Esophagus squamous epithelium (tissue), 4 donors: ENCODE data around the gene SRD5A3.

Experiments
- CTCF ChIP-seq, 6 experiments: fragments of 450-650 bp in 4 of 6; fragments of 200-600 bp in 2 of 6; sonication (generic) in 2 of 6; IDR thresholded peaks; one replicate each; pipeline ENCODE4 v1.5.1; 2016 to 2019; ENCODE audit warnings: antibody characterized with exemption in 6 of 6, mild to moderate bottlenecking in 4 of 6, moderate library complexity in 4 of 6
- POLR2A ChIP-seq, 4 donors: fragments of 450-650 bp; IDR thresholded peaks; one replicate each; pipeline ENCODE4 v1.6.1; 2017; ENCODE audit warnings: antibody characterized with exemption in 4 of 4, mild to moderate bottlenecking in 4 of 4, moderate library complexity in 3 of 4

DNA sequence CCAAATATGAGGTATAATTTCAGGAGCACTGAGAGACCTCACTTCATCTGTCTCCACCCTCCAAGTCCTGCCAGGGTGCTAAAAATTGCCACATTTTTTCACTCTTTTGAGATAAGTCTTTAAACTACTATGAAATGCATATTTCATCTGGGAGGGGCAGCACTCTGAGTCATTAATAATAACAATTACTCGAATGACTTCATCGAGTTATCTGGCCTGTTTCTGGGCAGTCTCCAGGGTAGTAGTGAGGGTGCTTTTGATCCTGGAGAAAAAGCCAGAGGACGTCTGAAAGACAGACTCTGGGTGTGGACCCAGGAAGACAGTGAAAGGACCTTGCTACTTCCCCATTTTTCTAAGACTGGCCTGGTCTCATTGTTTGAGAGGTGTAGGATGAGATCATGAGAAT lies 42.3 kb upstream of the SRD5A3 start:
- TF ChIP-seq POLR2A (IDR thresholded peaks at IDR 0.05): no peak
- TF ChIP-seq CTCF (IDR thresholded peaks at IDR 0.05): no peak
